ENCODE data around the gene ARAP1. TPM values are rescaled to one million over a fixed set of nuclear protein-coding genes. Genes with fewer than 3 reads are reported as not detected.

The ARAP1 gene
- total and polyA plus RNA-seq, 2 of the 8 experiments (the other 6 are each of a cell fraction or from before 2014, with no cell fraction given) = 25.7 to 61.6 TPM

DNA sequence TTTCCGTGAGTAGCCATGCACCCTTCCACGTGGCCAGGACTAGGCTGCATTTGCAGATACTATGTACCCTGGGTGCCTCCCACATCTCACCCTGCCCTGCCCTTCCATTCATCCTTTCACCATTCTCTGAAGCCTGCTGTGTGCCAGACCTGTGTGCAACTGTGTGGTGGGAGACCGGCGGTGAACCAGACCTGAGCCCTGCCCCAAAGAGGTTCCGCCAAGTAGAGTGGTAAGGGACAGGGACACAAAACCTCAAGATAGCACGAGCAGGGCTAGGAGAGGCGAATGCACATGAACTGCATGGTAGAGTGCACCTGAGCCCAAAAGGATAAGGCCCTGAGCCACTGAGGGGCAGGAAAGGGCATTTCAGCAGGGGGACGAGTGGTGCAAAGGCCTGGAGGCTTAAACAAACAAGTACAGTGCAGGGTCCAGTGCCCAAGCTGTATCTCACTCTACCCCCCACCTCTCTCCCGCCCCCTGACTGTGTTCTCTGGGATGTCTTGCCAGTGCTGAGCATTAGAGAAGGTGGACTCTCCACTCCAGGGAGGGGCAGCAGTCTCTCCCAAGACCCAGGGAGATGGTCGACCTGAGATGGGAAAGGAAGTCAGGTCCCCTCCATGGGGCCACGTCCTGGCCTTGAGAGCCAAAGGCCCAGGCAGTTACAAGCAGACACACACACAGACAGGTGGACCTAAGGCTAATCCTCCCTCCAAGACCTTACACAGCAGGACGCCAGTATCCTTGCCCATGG, 14.1 kb upstream of the ARAP1 start (continued):
- TF ChIP-seq, protein P1, sequence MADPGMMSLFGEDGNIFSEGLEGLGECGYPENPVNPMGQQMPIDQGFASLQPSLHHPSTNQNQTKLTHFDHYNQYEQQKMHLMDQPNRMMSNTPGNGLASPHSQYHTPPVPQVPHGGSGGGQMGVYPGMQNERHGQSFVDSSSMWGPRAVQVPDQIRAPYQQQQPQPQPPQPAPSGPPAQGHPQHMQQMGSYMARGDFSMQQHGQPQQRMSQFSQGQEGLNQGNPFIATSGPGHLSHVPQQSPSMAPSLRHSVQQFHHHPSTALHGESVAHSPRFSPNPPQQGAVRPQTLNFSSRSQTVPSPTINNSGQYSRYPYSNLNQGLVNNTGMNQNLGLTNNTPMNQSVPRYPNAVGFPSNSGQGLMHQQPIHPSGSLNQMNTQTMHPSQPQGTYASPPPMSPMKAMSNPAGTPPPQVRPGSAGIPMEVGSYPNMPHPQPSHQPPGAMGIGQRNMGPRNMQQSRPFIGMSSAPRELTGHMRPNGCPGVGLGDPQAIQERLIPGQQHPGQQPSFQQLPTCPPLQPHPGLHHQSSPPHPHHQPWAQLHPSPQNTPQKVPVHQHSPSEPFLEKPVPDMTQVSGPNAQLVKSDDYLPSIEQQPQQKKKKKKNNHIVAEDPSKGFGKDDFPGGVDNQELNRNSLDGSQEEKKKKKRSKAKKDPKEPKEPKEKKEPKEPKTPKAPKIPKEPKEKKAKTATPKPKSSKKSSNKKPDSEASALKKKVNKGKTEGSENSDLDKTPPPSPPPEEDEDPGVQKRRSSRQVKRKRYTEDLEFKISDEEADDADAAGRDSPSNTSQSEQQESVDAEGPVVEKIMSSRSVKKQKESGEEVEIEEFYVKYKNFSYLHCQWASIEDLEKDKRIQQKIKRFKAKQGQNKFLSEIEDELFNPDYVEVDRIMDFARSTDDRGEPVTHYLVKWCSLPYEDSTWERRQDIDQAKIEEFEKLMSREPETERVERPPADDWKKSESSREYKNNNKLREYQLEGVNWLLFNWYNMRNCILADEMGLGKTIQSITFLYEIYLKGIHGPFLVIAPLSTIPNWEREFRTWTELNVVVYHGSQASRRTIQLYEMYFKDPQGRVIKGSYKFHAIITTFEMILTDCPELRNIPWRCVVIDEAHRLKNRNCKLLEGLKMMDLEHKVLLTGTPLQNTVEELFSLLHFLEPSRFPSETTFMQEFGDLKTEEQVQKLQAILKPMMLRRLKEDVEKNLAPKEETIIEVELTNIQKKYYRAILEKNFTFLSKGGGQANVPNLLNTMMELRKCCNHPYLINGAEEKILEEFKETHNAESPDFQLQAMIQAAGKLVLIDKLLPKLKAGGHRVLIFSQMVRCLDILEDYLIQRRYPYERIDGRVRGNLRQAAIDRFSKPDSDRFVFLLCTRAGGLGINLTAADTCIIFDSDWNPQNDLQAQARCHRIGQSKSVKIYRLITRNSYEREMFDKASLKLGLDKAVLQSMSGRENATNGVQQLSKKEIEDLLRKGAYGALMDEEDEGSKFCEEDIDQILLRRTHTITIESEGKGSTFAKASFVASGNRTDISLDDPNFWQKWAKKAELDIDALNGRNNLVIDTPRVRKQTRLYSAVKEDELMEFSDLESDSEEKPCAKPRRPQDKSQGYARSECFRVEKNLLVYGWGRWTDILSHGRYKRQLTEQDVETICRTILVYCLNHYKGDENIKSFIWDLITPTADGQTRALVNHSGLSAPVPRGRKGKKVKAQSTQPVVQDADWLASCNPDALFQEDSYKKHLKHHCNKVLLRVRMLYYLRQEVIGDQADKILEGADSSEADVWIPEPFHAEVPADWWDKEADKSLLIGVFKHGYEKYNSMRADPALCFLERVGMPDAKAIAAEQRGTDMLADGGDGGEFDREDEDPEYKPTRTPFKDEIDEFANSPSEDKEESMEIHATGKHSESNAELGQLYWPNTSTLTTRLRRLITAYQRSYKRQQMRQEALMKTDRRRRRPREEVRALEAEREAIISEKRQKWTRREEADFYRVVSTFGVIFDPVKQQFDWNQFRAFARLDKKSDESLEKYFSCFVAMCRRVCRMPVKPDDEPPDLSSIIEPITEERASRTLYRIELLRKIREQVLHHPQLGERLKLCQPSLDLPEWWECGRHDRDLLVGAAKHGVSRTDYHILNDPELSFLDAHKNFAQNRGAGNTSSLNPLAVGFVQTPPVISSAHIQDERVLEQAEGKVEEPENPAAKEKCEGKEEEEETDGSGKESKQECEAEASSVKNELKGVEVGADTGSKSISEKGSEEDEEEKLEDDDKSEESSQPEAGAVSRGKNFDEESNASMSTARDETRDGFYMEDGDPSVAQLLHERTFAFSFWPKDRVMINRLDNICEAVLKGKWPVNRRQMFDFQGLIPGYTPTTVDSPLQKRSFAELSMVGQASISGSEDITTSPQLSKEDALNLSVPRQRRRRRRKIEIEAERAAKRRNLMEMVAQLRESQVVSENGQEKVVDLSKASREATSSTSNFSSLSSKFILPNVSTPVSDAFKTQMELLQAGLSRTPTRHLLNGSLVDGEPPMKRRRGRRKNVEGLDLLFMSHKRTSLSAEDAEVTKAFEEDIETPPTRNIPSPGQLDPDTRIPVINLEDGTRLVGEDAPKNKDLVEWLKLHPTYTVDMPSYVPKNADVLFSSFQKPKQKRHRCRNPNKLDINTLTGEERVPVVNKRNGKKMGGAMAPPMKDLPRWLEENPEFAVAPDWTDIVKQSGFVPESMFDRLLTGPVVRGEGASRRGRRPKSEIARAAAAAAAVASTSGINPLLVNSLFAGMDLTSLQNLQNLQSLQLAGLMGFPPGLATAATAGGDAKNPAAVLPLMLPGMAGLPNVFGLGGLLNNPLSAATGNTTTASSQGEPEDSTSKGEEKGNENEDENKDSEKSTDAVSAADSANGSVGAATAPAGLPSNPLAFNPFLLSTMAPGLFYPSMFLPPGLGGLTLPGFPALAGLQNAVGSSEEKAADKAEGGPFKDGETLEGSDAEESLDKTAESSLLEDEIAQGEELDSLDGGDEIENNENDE (IDR thresholded peaks at IDR 0.05; ENCODE audit: insufficient replicate concordance, low read length) = no peak
- no peak for TF ChIP-seq MAFK (IDR thresholded peaks at IDR 0.05; ENCODE audit: low read depth, low read length)
- TF ChIP-seq POLR2AphosphoS5 (IDR thresholded peaks at IDR 0.05; ENCODE audit: low read depth, low read length) = no peak
- TF ChIP-seq FOSL1 (IDR thresholded peaks at IDR 0.05; ENCODE audit: insufficient read depth, low read depth, low read length) = no peak
- no peak for TF ChIP-seq CEBPB (IDR thresholded peaks at IDR 0.05; ENCODE audit: low read depth, low read length)
- no peak for TF ChIP-seq KDM5A (IDR thresholded peaks at IDR 0.05; ENCODE audit: low read length)
- TF ChIP-seq NRF1 (IDR thresholded peaks at IDR 0.05; ENCODE audit: low read depth, low read length) = no peak
- TF ChIP-seq SP2 (IDR thresholded peaks at IDR 0.05; ENCODE audit: low read length) = no peak

All from H1 (cell line).